K562 (cell line): ENCODE results near the gene ALOXE3. TPM values are rescaled to one million over a fixed set of nuclear protein-coding genes. Genes with fewer than 3 reads are reported as not detected.

Source experiments
- ATAC-seq: fragments of 200-7000 bp; cut with Tn5 transposase; 3 replicates; pipeline ENCODE4 v1.9.1; 2020; ENCODE audit warnings: moderate library complexity
- BruUV-seq: library from RNA; stranded (reverse); fragments of 400-500 nt; replicated peaks from 2 replicates; lab custom pipeline; 2021; lab: Mats Ljungman, UMichigan
- CTCF ChIA-PET: fragments of 300-600 bp; formaldehyde crosslinking; extraction: SDS; loops from one replicate; lab custom pipeline; 2021; ENCODE audit warnings: low intra/inter-chr PET ratio; lab: Yijun Ruan, JAX
- POLR2A ChIA-PET: fragments of 300-600, 350-650 bp; sonication (Branson Sonifier 250); formaldehyde crosslinking; extraction: SDS; loops from one replicate; lab custom pipeline; 2021; ENCODE audit warnings: antibody characterized with exemption, inconsistent platforms; lab: Yijun Ruan, JAX
- DNase-seq, 4 experiments: peaks; one replicate each; pipeline versions ENCODE4 v3.0.0 to v3.0.0-alpha.2; 2011 to 2018; ENCODE audit warnings: low spot score in 3 of 4, mixed read lengths in 3 of 4; ENCODE audit errors: extremely low read depth in 1 of 4
- FAIRE-seq: peaks from 2 replicates; lab custom pipeline; 2011; peaks lifted over from hg19 to GRCh38; lab: Jason Lieb, UNC
- H2AFZ ChIP-seq: 2 replicates; pipeline ENCODE4 v1.6.0; 2011; ENCODE audit warnings: low read depth, low read length, control low read depth, inconsistent platforms
- H3K27ac ChIP-seq: fragments of 200-600 bp; 3 replicates; pipeline ENCODE4 v1.8.0; 2011; ENCODE audit warnings: low read depth, mild to moderate bottlenecking, control low read depth, inconsistent platforms, low read length, moderate library complexity, mixed read lengths; ENCODE audit errors: extremely low read depth
- H3K27me3 ChIP-seq, 2 experiments: fragments of 300-600 bp in 1 of 2; 2 replicates in 1 of 2; 3 replicates in 1 of 2; pipeline versions ENCODE4 v1.6.0 to v1.8.0; 2011; ENCODE audit warnings: inconsistent platforms in 2 of 2, low read length in 2 of 2, mild to moderate bottlenecking in 1 of 2, mixed read lengths in 1 of 2, moderate library complexity in 1 of 2; ENCODE audit not compliant: control insufficient read depth in 2 of 2, insufficient read depth in 2 of 2
- H3K36me3 ChIP-seq: fragments of 300-600 bp; 3 replicates; pipeline ENCODE4 v1.8.0; 2011; ENCODE audit warnings: mild to moderate bottlenecking, low read length, inconsistent platforms; ENCODE audit not compliant: control insufficient read depth, insufficient read depth
- H3K4me1 ChIP-seq, 2 experiments: fragments of 200-600 bp in 1 of 2; replicated peaks in 1 of 2; 2 replicates in 1 of 2; 3 replicates in 1 of 2; pipeline versions ENCODE4 v1.5.1 to v1.8.0; 2011; ENCODE audit warnings: inconsistent platforms in 2 of 2, low read length in 2 of 2, mild to moderate bottlenecking in 1 of 2, mixed read lengths in 1 of 2, moderate library complexity in 1 of 2; ENCODE audit not compliant: control insufficient read depth in 2 of 2, insufficient read depth in 2 of 2
- H3K4me2 ChIP-seq: 2 replicates; pipeline ENCODE4 v1.6.1; 2011; ENCODE audit warnings: low read length, control low read depth, inconsistent platforms, mixed read lengths; ENCODE audit not compliant: insufficient read depth
- H3K4me3 ChIP-seq: fragments of 200-600 bp; sonication (generic), shearing (Covaris generic); 2 replicates; pipeline ENCODE4 v1.5.1; 2016; ENCODE audit warnings: control low read depth, inconsistent platforms
- H3K79me2 ChIP-seq: fragments of 200-600 bp; 3 replicates; pipeline ENCODE4 v1.8.0; 2011; ENCODE audit warnings: low read length, inconsistent platforms; ENCODE audit not compliant: control insufficient read depth, insufficient read depth
- H3K9ac ChIP-seq, 2 experiments: 2 replicates each; pipeline versions ENCODE4 v1.6.0 to v1.6.1; 2011; ENCODE audit warnings: low read depth in 2 of 2, low read length in 2 of 2, control low read depth in 1 of 2, inconsistent platforms in 1 of 2, mild to moderate bottlenecking in 1 of 2, mixed read lengths in 1 of 2; ENCODE audit not compliant: insufficient read depth in 1 of 2
- H3K9me1 ChIP-seq: one replicate; pipeline ENCODE4 v1.6.0; 2011; ENCODE audit warnings: inconsistent platforms, mild to moderate bottlenecking, low read length, moderate library complexity; ENCODE audit not compliant: control insufficient read depth, insufficient read depth
- H3K9me3 ChIP-seq: replicated peaks from 2 replicates; pipeline ENCODE4 v1.5.1; 2011; ENCODE audit warnings: low read depth, low read length, inconsistent platforms; ENCODE audit not compliant: control insufficient read depth, insufficient read depth
- H4K20me1 ChIP-seq: replicated peaks from 2 replicates; pipeline ENCODE4 v1.6.1; 2011; ENCODE audit warnings: low read length, inconsistent platforms, mixed read lengths; ENCODE audit not compliant: control insufficient read depth, insufficient read depth
- E2F3 ChIP-seq: fragments of 250-450 bp; sonication (Bioruptor Pico); IDR thresholded peaks from 2 replicates; pipeline ENCODE4 v1.4.0; 2020; ENCODE audit warnings: mild to moderate bottlenecking
- ELF4 ChIP-seq: fragments of 450-650 bp; formaldehyde crosslinking; IDR thresholded peaks from 2 replicates; pipeline ENCODE4 v1.4.0; 2022; ENCODE audit warnings: missing genetic modification characterization
- MYNN ChIP-seq, 2 experiments: sonication (generic); formaldehyde crosslinking in 1 of 2; IDR thresholded peaks; 2 replicates each; pipeline versions ENCODE4 v1.5.0 to v1.6.1; 2016 to 2020; ENCODE audit warnings: antibody characterized with exemption in 1 of 2, missing genetic modification reagents in 1 of 2
- NR2C2 ChIP-seq, 2 experiments: fragments of 200-800 bp in 1 of 2; sonication (Bioruptor generic) in 1 of 2; sonication (generic) in 1 of 2; formaldehyde crosslinking in 1 of 2; IDR thresholded peaks; 2 replicates each; pipeline versions ENCODE4 v1.6.1 to v1.8.0; 2016 to 2022; ENCODE audit warnings: mild to moderate bottlenecking in 1 of 2, missing compliant biosample characterization in 1 of 2, missing genetic modification characterization in 1 of 2, missing genetic modification reagents in 1 of 2
- POLR2B ChIP-seq: fragments of 450-650 bp; IDR thresholded peaks from 2 replicates; pipeline ENCODE4 v1.6.1; 2018; ENCODE audit warnings: low read depth; ENCODE audit not compliant: partially characterized antibody
- POLR2H ChIP-seq: IDR thresholded peaks from 2 replicates; pipeline ENCODE4 v1.6.1; 2016; ENCODE audit warnings: missing genetic modification characterization, low read depth, mild to moderate bottlenecking, control low read depth, missing compliant biosample characterization, moderate library complexity
- RBFOX2 ChIP-seq: fragments of 200-400 bp; formaldehyde crosslinking; IDR thresholded peaks from 2 replicates; pipeline ENCODE4 v1.6.1; 2017; ENCODE audit warnings: low read depth, mild to moderate bottlenecking, low read length, moderate library complexity
- TOE1 ChIP-seq, 2 experiments: fragments of 450-650 bp in 1 of 2; sonication (generic) in 1 of 2; formaldehyde crosslinking in 1 of 2; IDR thresholded peaks; 2 replicates each; pipeline versions ENCODE4 v1.7.1 to v1.8.0; 2016 to 2022; ENCODE audit warnings: borderline replicate concordance in 2 of 2, mild to moderate bottlenecking in 2 of 2, antibody characterized with exemption in 1 of 2, inconsistent platforms in 1 of 2, low read depth in 1 of 2, missing genetic modification reagents in 1 of 2, moderate library complexity in 1 of 2
- ZNF217 ChIP-seq: sonication (generic); formaldehyde crosslinking; IDR thresholded peaks from 2 replicates; pipeline ENCODE4 v1.8.0; 2022; ENCODE audit warnings: mild to moderate bottlenecking, missing genetic modification reagents
- WGBS: fragments of 100-300 bp; shearing (Covaris generic); methylation state at CpG from one replicate; pipeline ENCODE4 v1.1.6; 2016; ENCODE audit warnings: low coverage, mixed read lengths; ENCODE audit not compliant: insufficient coverage; ENCODE audit errors: missing lambda C conversion rate; 5-methylcytosine and 5-hydroxymethylcytosine counted together
- in situ Hi-C: fragments of 300-500 bp; cut with MboI; formaldehyde crosslinking; loops from 4 replicates; pipeline ENCODE4 v1.15.0; 2018; ENCODE audit warnings: inconsistent platforms, mixed read lengths
- intact Hi-C: fragments of 100-400 bp; cut with micrococcal nuclease; formaldehyde crosslinking; loops from 2 replicates; pipeline ENCODE4 v1.14.2; 2022
- polyA plus RNA-seq, 8 experiments: library from polyadenylated mRNA; depleted of rRNA in 4 of 8; stranded (reverse) in 5 of 8; unstranded in 3 of 8; fragments of >200 nt; fragmentation: Nextera tagmentation in 2 of 8; fragmentation: Illumina TruSeq in 1 of 8; extraction: Ambion mirVana in 2 of 8; extraction: Trizol in 1 of 8; gene quantifications; 2 replicates each; pipeline versions ENCODE4 v1.2.1 to v1.2.3, GENCODE V29; 2011 to 2014; ENCODE audit warnings: inconsistent platforms in 1 of 8, missing spikeins in 1 of 8
- total RNA-seq, 7 experiments: library from RNA; depleted of rRNA in 6 of 7; stranded (reverse); fragments of >200 nt in 6 of 7; fragmentation: Illumina TruSeq in 2 of 7; extraction: Trizol in 2 of 7; gene quantifications; 2 replicates each; pipeline versions ENCODE4 v1.2.1 to v1.2.3, GENCODE V29; 2011 to 2021; ENCODE audit warnings: low replicate concordance in 1 of 7
- TF ChIP-seq, protein P1 (sequence below): fragments of 450-650 bp; formaldehyde crosslinking; IDR thresholded peaks from 2 replicates; pipeline ENCODE4 v1.4.0; 2020; ENCODE audit warnings: mild to moderate bottlenecking, moderate library complexity
- TF ChIP-seq, protein P2 (sequence below): sonication (generic); formaldehyde crosslinking; IDR thresholded peaks from 2 replicates; pipeline ENCODE4 v1.8.1; 2023; ENCODE audit warnings: mild to moderate bottlenecking, missing genetic modification reagents
- TF ChIP-seq, protein P3 (sequence below): IDR thresholded peaks from 2 replicates; pipeline ENCODE4 v1.6.1; 2016; ENCODE audit warnings: missing genetic modification characterization, missing compliant biosample characterization
- TF ChIP-seq, protein P4 (sequence below): fragments of 450-650 bp; IDR thresholded peaks from 2 replicates; pipeline ENCODE4 v1.6.1; 2017; ENCODE audit warnings: antibody characterized with exemption, mild to moderate bottlenecking

ALOXE3 gene
- total and polyA plus RNA-seq, 9 of the 15 experiments (the other 6 are each of a cell fraction or from before 2014, with no cell fraction given), result 0.04 TPM; not detected in 8

DNA sequence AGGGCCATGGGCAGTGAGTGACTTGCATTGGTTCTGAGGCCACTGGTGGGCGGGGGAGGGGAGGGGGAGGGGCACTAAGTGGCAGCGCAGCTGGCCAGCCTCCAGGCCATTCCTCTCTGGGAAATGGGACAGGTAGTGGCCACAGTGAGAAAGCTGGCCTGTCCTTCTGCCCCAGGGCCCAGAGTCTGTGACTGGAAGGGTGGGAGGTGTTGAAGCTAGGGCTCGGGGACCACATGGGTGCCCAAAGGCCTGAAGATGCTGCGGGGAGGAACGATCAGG, 30.4 kb downstream of the ALOXE3 start:
- Histone ChIP-seq H2AFZ (no peak overlapping the region), H3K79me2 (no peaks in the 10 kb centered on the region), H3K27ac (no peak overlapping the region), H3K4me1 (peaks cover 0 to 6% of the 10 kb centered on the region in 2 experiments; a peak in 4 of 5 replicates), H3K9me1 (no peaks in the 10 kb centered on the region), H3K9me3 (no peaks in the 10 kb centered on the region), H3K4me3 (no peak overlapping the region), H3K9ac (no peak overlapping the region), H3K4me2 (no peak overlapping the region), H3K27me3 (peaks cover 3 to 28% of the 10 kb centered on the region in 2 experiments; a peak in 2 of 5 replicates), H4K20me1 (no peaks in the 10 kb centered on the region), H3K36me3 (no peaks in the 10 kb centered on the region)
- ATAC-seq (no peak), DNase-seq (no peak), FAIRE-seq (no peak)
- ChIA-PET CTCF (no interaction called here), POLR2A (interaction anchor here (0.7 kb wide), 1 partner anchor 39 kb away, joined by 4 read pairs; no protein-coding TSS in a partner anchor)
- WGBS, result no CpG with 5 or more reads among the region's 5 CpGs
- in situ Hi-C loops, result no loop called here
- no TSS peak for BruUV-seq
- intact Hi-C loops, result no loop called here
- TF ChIP-seq ZNF217 (CRISPR knock-in tag) (no peak), POLR2B (no peak), ELF4 (CRISPR knock-in tag) (no peak), RBFOX2 (no peak), NR2C2 (CRISPR knock-in tag; IDR thresholded peaks at IDR 0.05) (no peak), NR2C2 (tag; IDR thresholded peaks at IDR 0.05) (no peak), TOE1 (IDR thresholded peaks at IDR 0.05; ENCODE audit: borderline replicate concordance) (no peak), TOE1 (CRISPR knock-in tag; IDR thresholded peaks at IDR 0.05; ENCODE audit: borderline replicate concordance, low read depth) (no peak), E2F3 (CRISPR knock-in tag) (no peak), MYNN (IDR thresholded peaks at IDR 0.05) (no peak), MYNN (CRISPR knock-in tag; IDR thresholded peaks at IDR 0.05) (no peak), POLR2H (no peak)
- TF ChIP-seq, protein P1, sequence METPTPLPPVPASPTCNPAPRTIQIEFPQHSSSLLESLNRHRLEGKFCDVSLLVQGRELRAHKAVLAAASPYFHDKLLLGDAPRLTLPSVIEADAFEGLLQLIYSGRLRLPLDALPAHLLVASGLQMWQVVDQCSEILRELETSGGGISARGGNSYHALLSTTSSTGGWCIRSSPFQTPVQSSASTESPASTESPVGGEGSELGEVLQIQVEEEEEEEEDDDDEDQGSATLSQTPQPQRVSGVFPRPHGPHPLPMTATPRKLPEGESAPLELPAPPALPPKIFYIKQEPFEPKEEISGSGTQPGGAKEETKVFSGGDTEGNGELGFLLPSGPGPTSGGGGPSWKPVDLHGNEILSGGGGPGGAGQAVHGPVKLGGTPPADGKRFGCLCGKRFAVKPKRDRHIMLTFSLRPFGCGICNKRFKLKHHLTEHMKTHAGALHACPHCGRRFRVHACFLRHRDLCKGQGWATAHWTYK (CRISPR knock-in tag), result no peak
- TF ChIP-seq, protein P2, sequence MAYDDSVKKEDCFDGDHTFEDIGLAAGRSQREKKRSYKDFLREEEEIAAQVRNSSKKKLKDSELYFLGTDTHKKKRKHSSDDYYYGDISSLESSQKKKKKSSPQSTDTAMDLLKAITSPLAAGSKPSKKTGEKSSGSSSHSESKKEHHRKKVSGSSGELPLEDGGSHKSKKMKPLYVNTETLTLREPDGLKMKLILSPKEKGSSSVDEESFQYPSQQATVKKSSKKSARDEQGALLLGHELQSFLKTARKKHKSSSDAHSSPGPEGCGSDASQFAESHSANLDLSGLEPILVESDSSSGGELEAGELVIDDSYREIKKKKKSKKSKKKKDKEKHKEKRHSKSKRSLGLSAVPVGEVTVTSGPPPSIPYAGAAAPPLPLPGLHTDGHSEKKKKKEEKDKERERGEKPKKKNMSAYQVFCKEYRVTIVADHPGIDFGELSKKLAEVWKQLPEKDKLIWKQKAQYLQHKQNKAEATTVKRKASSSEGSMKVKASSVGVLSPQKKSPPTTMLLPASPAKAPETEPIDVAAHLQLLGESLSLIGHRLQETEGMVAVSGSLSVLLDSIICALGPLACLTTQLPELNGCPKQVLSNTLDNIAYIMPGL, result no peak
- TF ChIP-seq, protein P3, sequence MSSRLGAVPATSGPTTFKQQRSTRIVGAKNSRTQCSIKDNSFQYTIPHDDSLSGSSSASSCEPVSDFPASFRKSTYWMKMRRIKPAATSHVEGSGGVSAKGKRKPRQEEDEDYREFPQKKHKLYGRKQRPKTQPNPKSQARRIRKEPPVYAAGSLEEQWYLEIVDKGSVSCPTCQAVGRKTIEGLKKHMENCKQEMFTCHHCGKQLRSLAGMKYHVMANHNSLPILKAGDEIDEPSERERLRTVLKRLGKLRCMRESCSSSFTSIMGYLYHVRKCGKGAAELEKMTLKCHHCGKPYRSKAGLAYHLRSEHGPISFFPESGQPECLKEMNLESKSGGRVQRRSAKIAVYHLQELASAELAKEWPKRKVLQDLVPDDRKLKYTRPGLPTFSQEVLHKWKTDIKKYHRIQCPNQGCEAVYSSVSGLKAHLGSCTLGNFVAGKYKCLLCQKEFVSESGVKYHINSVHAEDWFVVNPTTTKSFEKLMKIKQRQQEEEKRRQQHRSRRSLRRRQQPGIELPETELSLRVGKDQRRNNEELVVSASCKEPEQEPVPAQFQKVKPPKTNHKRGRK (tag), result no peak
- TF ChIP-seq, protein P4, sequence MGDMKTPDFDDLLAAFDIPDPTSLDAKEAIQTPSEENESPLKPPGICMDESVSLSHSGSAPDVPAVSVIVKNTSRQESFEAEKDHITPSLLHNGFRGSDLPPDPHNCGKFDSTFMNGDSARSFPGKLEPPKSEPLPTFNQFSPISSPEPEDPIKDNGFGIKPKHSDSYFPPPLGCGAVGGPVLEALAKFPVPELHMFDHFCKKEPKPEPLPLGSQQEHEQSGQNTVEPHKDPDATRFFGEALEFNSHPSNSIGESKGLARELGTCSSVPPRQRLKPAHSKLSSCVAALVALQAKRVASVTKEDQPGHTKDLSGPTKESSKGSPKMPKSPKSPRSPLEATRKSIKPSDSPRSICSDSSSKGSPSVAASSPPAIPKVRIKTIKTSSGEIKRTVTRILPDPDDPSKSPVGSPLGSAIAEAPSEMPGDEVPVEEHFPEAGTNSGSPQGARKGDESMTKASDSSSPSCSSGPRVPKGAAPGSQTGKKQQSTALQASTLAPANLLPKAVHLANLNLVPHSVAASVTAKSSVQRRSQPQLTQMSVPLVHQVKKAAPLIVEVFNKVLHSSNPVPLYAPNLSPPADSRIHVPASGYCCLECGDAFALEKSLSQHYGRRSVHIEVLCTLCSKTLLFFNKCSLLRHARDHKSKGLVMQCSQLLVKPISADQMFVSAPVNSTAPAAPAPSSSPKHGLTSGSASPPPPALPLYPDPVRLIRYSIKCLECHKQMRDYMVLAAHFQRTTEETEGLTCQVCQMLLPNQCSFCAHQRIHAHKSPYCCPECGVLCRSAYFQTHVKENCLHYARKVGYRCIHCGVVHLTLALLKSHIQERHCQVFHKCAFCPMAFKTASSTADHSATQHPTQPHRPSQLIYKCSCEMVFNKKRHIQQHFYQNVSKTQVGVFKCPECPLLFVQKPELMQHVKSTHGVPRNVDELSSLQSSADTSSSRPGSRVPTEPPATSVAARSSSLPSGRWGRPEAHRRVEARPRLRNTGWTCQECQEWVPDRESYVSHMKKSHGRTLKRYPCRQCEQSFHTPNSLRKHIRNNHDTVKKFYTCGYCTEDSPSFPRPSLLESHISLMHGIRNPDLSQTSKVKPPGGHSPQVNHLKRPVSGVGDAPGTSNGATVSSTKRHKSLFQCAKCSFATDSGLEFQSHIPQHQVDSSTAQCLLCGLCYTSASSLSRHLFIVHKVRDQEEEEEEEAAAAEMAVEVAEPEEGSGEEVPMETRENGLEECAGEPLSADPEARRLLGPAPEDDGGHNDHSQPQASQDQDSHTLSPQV, result no peak
